Measurements from ENCODE around the gene TELO2. TPM values are rescaled to one million over a fixed set of nuclear protein-coding genes. Genes with fewer than 3 reads are reported as not detected.

The TELO2 gene
- total RNA-seq, 1 experiment from 2014 or later: 8.7 TPM

GRCh38 chr16:1448536-1449116 is 44.5 kb upstream of the TELO2 start:
- Histone ChIP-seq H3K79me2 (ENCODE audit: low read length) (no peaks in the 10 kb centered on the region), H3K27me3 (ENCODE audit: low read length) (no peaks in the 10 kb centered on the region)
- DNase-seq: no peak

DNA sequence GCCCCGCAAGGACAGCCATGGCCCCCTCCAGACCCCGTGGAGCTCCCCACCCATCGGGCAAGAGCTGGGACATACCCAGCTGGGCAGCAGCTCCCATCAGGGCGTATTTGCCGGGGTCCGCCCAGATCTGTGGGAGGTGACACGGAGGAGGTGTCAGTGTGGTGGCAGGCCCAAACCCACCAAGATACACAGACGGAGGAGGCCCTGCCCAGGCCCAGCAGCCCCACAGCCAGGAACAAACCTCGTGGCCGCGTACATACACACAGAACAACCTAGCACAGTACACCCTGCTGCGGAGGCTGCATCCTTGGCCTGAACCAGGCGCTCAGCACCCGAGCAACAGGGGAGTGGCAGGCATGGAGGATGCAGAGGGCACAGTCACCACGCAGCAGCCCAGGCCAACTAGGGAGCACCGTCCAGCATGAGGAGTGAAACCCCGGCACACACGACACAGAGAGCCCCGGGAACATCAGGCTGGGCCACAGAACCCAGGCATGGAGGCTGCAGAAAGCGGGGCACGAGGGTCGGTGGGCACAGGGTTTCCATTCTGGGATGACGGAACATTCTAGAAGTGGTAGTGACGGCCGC is 43.9 kb upstream of the TELO2 start:
- Histone ChIP-seq H3K27me3 (ENCODE audit: low read length) (no peaks in the 10 kb centered on the region), H2AFZ (ENCODE audit: low read length) (no peak overlapping the region), H3K36me3 (ENCODE audit: insufficient read depth, low read length) (no peaks in the 10 kb centered on the region), H3K27ac (ENCODE audit: low read length) (no peak overlapping the region), H3K4me2 (ENCODE audit: low read depth, low read length, poor library complexity, severe bottlenecking) (no peak overlapping the region), H3K9ac (ENCODE audit: low read length) (no peak overlapping the region), H3K79me2 (ENCODE audit: low read length) (no peaks in the 10 kb centered on the region), H3K4me1 (ENCODE audit: low read length) (no peaks in the 10 kb centered on the region), H3K4me3 (ENCODE audit: low read length) (no peak overlapping the region), H3K9me3 (ENCODE audit: low read length) (no peaks in the 10 kb centered on the region), H3K9me2 (replicated peaks; ENCODE audit: insufficient read depth, low read length) (no peaks in the 10 kb centered on the region), H4K20me1 (ENCODE audit: insufficient read depth, low read depth, low read length) (no peaks in the 10 kb centered on the region)
- DNase-seq: no peak

More at GRCh38 chr16:1448536-1449116, 44.5 kb upstream of the TELO2 start:
- no peaks in the 10 kb centered on the region for H3K4me1 ChIP-seq (ENCODE audit: low read length)
- no peak overlapping the region for H3K4me3 ChIP-seq (ENCODE audit: low read length)
- no peaks in the 10 kb centered on the region for H3K36me3 ChIP-seq (ENCODE audit: insufficient read depth, low read length)
- no peak overlapping the region for H3K27ac ChIP-seq (ENCODE audit: low read length)
- H4K20me1 ChIP-seq (ENCODE audit: insufficient read depth, low read depth, low read length): no peaks in the 10 kb centered on the region
- H3K9me3 ChIP-seq (ENCODE audit: low read length): no peaks in the 10 kb centered on the region
- no peak overlapping the region for H3K9ac ChIP-seq (ENCODE audit: low read length)
- no peaks in the 10 kb centered on the region for H3K9me2 ChIP-seq (replicated peaks; ENCODE audit: insufficient read depth, low read length)
- no peak overlapping the region for H3K4me2 ChIP-seq (ENCODE audit: low read depth, low read length, poor library complexity, severe bottlenecking)
- no peak overlapping the region for H2AFZ ChIP-seq (ENCODE audit: low read length)

GRCh38 chr16:1450218-1450617 is 42.9 kb upstream of the TELO2 start:
- H3K9ac ChIP-seq (ENCODE audit: low read length): no peak overlapping the region
- no peak overlapping the region for H3K27ac ChIP-seq (ENCODE audit: low read length)
- no peak overlapping the region for H3K4me2 ChIP-seq (ENCODE audit: low read depth, low read length, poor library complexity, severe bottlenecking)
- H3K9me3 ChIP-seq (ENCODE audit: low read length): no peaks in the 10 kb centered on the region
- H4K20me1 ChIP-seq (ENCODE audit: insufficient read depth, low read depth, low read length): no peaks in the 10 kb centered on the region
- no peaks in the 10 kb centered on the region for H3K79me2 ChIP-seq (ENCODE audit: low read length)
- no peaks in the 10 kb centered on the region for H3K4me1 ChIP-seq (ENCODE audit: low read length)
- no peak for DNase-seq
- H3K4me3 ChIP-seq (ENCODE audit: low read length): no peak overlapping the region
- no peaks in the 10 kb centered on the region for H3K9me2 ChIP-seq (replicated peaks; ENCODE audit: insufficient read depth, low read length)
- no peaks in the 10 kb centered on the region for H3K36me3 ChIP-seq (ENCODE audit: insufficient read depth, low read length)
- H2AFZ ChIP-seq (ENCODE audit: low read length): no peak overlapping the region
- no peaks in the 10 kb centered on the region for H3K27me3 ChIP-seq (ENCODE audit: low read length)

- H3K27me3 ChIP-seq (ENCODE audit: low read length): no peaks in the 10 kb centered on the region
- no peak overlapping the region for H3K4me2 ChIP-seq (ENCODE audit: low read depth, low read length, poor library complexity, severe bottlenecking)
- H3K36me3 ChIP-seq (ENCODE audit: insufficient read depth, low read length): no peaks in the 10 kb centered on the region
- no peaks in the 10 kb centered on the region for H3K4me1 ChIP-seq (ENCODE audit: low read length)
- no peaks in the 10 kb centered on the region for H3K9me3 ChIP-seq (ENCODE audit: low read length)
- no peaks in the 10 kb centered on the region for H3K9me2 ChIP-seq (replicated peaks; ENCODE audit: insufficient read depth, low read length)
- no peak overlapping the region for H3K27ac ChIP-seq (ENCODE audit: low read length)
- H3K79me2 ChIP-seq (ENCODE audit: low read length): no peaks in the 10 kb centered on the region
- no peak for DNase-seq
- no peak overlapping the region for H3K9ac ChIP-seq (ENCODE audit: low read length)
- no peaks in the 10 kb centered on the region for H4K20me1 ChIP-seq (ENCODE audit: insufficient read depth, low read depth, low read length)
- H2AFZ ChIP-seq (ENCODE audit: low read length): no peak overlapping the region
- no peak overlapping the region for H3K4me3 ChIP-seq (ENCODE audit: low read length)
These were observed 42.3 kb upstream of the TELO2 start for GRCh38 chr16:1450841-1451240.

- Histone ChIP-seq H3K9me2 (replicated peaks; ENCODE audit: insufficient read depth, low read length) (no peaks in the 10 kb centered on the region), H3K4me2 (ENCODE audit: low read depth, low read length, poor library complexity, severe bottlenecking) (no peak overlapping the region), H3K27me3 (ENCODE audit: low read length) (no peaks in the 10 kb centered on the region), H3K4me3 (ENCODE audit: low read length) (no peak overlapping the region), H2AFZ (ENCODE audit: low read length) (no peak overlapping the region), H3K9ac (ENCODE audit: low read length) (no peak overlapping the region), H3K4me1 (ENCODE audit: low read length) (no peaks in the 10 kb centered on the region), H3K36me3 (ENCODE audit: insufficient read depth, low read length) (no peaks in the 10 kb centered on the region), H4K20me1 (ENCODE audit: insufficient read depth, low read depth, low read length) (no peaks in the 10 kb centered on the region), H3K79me2 (ENCODE audit: low read length) (no peaks in the 10 kb centered on the region), H3K27ac (ENCODE audit: low read length) (no peak overlapping the region), H3K9me3 (ENCODE audit: low read length) (no peaks in the 10 kb centered on the region)
- DNase-seq: no peak
These were observed 41.3 kb upstream of the TELO2 start for GRCh38 chr16:1451702-1452392.

DNA sequence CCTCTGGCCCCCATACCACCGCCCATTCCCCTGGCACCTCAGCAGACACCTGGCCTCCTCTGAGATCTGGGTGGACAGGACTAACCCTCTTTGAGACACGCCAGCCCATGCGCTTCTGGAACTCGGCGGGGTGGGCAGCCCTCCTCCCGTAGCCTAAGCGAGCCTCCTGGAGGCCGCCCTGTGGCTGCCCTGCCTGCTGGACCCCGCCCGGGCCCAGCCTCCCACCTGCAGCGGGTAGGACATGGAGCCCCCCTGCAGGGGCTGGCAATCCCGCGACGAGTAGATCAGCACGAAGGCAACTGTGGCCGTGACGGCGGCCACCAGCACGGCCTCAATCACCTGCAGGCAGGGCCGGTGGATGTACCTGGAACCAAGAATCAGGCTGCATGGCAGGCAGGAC is 40.6 kb upstream of the TELO2 start:
- no peaks in the 10 kb centered on the region for H3K36me3 ChIP-seq (ENCODE audit: insufficient read depth, low read length)

DNA sequence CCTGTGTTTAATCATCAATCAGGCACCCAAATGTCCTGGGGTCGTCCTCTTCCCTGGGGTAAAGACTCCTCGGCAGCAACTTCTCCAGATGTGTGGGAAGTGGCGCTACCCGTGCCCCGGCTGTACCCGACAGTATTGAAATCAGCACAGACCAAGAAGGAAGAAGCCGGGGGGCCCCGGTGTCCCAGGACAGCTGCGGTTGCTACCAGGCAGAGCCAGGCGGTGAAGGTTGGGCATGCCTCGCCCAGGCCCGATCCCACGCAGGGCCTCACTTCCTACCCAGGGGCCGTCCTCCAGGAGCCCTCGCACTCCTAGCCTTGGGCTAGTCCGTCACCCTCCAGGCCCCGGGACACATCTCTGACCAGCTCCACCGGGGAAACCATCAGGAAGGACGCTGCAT is 39.8 kb upstream of the TELO2 start:
- Histone ChIP-seq H3K36me3 (ENCODE audit: insufficient read depth, low read length) (no peaks in the 10 kb centered on the region), H3K4me2 (ENCODE audit: low read depth, low read length, poor library complexity, severe bottlenecking) (no peak overlapping the region), H4K20me1 (ENCODE audit: insufficient read depth, low read depth, low read length) (no peaks in the 10 kb centered on the region)

More for the DNA sequence above, 40.6 kb upstream of the TELO2 start:
- no peak for DNase-seq
- Histone ChIP-seq H3K27ac (ENCODE audit: low read length) (no peak overlapping the region), H3K9me3 (ENCODE audit: low read length) (no peaks in the 10 kb centered on the region), H3K9ac (ENCODE audit: low read length) (no peak overlapping the region), H3K79me2 (ENCODE audit: low read length) (no peaks in the 10 kb centered on the region), H3K27me3 (ENCODE audit: low read length) (no peaks in the 10 kb centered on the region), H2AFZ (ENCODE audit: low read length) (no peak overlapping the region), H3K4me3 (ENCODE audit: low read length) (no peak overlapping the region), H4K20me1 (ENCODE audit: insufficient read depth, low read depth, low read length) (no peaks in the 10 kb centered on the region), H3K9me2 (replicated peaks; ENCODE audit: insufficient read depth, low read length) (no peaks in the 10 kb centered on the region), H3K4me1 (ENCODE audit: low read length) (no peaks in the 10 kb centered on the region), H3K4me2 (ENCODE audit: low read depth, low read length, poor library complexity, severe bottlenecking) (no peak overlapping the region)

GRCh38 chr16:1454561-1454960 is 38.6 kb upstream of the TELO2 start:
- Histone ChIP-seq H3K9me2 (replicated peaks; ENCODE audit: insufficient read depth, low read length) (no peaks in the 10 kb centered on the region), H3K4me1 (ENCODE audit: low read length) (no peaks in the 10 kb centered on the region), H3K9ac (ENCODE audit: low read length) (no peak overlapping the region), H3K9me3 (ENCODE audit: low read length) (no peaks in the 10 kb centered on the region), H3K27me3 (ENCODE audit: low read length) (no peaks in the 10 kb centered on the region), H3K79me2 (ENCODE audit: low read length) (no peaks in the 10 kb centered on the region), H3K4me3 (ENCODE audit: low read length) (no peak overlapping the region), H2AFZ (ENCODE audit: low read length) (no peak overlapping the region), H3K36me3 (ENCODE audit: insufficient read depth, low read length) (no peaks in the 10 kb centered on the region), H3K4me2 (ENCODE audit: low read depth, low read length, poor library complexity, severe bottlenecking) (no peak overlapping the region), H3K27ac (ENCODE audit: low read length) (no peak overlapping the region), H4K20me1 (ENCODE audit: insufficient read depth, low read depth, low read length) (no peaks in the 10 kb centered on the region)
- no peak for DNase-seq

More for the DNA sequence above, 39.8 kb upstream of the TELO2 start:
- no peaks in the 10 kb centered on the region for H3K4me1 ChIP-seq (ENCODE audit: low read length)
- no peaks in the 10 kb centered on the region for H3K79me2 ChIP-seq (ENCODE audit: low read length)
- no peak overlapping the region for H3K4me3 ChIP-seq (ENCODE audit: low read length)
- no peaks in the 10 kb centered on the region for H3K27me3 ChIP-seq (ENCODE audit: low read length)
- no peak overlapping the region for H3K9ac ChIP-seq (ENCODE audit: low read length)
- no peak for DNase-seq
- no peak overlapping the region for H2AFZ ChIP-seq (ENCODE audit: low read length)
- H3K9me3 ChIP-seq (ENCODE audit: low read length): no peaks in the 10 kb centered on the region
- H3K9me2 ChIP-seq (replicated peaks; ENCODE audit: insufficient read depth, low read length): no peaks in the 10 kb centered on the region
- H3K27ac ChIP-seq (ENCODE audit: low read length): no peak overlapping the region

Measured in Karpas-422 (cell line).